Activated CD4-positive, CD25-positive, alpha-beta regulatory T cell treated with anti-CD3 and anti-CD28 coated beads, Interleukin-2, amount 50 U/mL, for 72 hours (primary cell): ENCODE results near the gene CHI3L1.

Source experiments
- DNase-seq: peaks from one replicate; pipeline ENCODE4 v3.0.0; 2021

The CHI3L1 gene

DNA sequence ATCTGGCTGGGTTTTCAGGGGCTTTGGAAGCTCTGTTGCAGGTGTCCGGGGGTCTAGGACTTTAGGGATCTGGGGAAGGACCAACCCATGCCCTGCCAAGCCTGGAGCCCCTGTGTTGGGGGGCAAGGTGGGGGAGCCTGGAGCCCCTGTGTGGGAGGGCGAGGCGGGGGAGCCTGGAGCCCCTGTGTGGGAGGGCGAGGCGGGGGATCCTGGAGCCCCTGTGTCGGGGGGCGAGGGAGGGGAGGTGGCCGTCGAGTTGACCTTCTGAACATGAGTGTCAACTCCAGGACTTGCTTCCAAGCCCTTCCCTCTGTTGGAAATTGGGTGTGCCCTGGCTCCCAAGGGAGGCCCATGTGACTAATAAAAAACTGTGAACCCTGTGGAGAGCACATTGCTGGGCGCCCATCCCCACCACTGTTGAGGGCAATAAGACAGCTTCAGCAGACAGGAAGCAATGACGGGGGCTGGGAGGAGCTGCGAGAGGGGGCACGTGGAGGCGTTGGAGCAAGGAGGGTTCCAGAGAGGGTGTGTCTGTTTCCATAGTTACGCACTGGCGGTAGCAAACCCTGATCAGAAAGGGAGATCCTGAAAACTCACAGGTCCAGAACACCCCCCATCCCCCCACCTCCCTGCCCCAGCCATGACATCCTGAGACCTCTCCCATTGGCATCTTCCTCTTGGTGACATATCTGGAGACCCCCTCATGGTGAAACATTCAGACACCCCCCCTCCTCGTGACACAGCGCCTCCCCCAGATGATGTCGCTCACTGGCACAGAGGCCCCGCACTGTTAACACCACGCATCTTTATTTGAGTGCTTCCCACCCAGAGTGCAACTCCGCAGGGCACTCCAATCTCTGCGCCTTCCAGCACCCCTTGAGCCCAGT, 19.2 kb downstream of the CHI3L1 start:
- no peak for DNase-seq

DNA sequence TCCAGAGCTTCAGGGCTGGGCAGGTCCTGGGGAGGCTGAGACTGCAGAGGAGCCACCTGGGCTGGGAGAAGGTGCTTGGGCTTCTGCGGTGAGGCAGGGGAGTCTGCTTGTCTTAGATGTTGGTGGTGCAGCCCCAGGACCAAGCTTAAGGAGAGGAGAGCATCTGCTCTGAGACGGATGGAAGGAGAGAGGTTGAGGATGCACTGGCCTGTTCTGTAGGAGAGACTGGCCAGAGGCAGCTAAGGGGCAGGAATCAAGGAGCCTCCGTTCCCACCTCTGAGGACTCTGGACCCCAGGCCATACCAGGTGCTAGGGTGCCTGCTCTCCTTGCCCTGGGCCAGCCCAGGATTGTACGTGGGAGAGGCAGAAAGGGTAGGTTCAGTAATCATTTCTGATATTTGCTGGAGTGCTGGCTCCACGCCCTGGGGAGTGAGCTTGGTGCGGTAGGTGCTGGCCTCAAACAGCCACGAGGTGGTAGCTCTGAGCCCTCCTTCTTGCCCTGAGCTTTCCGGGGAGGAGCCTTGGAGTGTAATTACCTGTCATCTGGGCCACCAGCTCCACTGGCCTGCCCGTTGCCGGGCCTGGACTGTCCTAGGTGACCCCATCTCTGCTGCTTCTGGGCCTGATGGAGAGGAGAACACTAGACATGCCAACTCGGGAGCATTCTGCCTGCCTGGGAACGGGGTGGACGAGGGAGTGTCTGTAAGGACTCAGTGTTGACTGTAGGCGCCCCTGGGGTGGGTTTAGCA, 20.1 kb downstream of the CHI3L1 start:
- no peak for DNase-seq

DNA sequence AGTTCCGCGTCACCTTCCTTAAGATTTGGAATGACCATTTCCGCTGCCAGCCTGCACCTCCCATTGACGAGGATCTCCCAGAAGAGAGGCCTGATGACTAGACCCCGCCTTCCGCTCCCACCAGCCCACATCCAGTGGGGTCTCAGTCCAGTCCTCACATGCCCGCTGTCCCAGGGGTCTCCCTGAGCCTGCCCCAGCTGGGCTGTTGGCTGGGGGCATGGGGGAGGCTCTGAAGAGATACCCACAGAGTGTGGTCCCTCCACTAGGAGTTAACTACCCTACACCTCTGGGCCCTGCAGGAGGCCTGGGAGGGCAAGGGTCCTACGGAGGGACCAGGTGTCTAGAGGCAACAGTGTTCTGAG, 20.7 kb downstream of the CHI3L1 start:
- DNase-seq = no peak

DNA sequence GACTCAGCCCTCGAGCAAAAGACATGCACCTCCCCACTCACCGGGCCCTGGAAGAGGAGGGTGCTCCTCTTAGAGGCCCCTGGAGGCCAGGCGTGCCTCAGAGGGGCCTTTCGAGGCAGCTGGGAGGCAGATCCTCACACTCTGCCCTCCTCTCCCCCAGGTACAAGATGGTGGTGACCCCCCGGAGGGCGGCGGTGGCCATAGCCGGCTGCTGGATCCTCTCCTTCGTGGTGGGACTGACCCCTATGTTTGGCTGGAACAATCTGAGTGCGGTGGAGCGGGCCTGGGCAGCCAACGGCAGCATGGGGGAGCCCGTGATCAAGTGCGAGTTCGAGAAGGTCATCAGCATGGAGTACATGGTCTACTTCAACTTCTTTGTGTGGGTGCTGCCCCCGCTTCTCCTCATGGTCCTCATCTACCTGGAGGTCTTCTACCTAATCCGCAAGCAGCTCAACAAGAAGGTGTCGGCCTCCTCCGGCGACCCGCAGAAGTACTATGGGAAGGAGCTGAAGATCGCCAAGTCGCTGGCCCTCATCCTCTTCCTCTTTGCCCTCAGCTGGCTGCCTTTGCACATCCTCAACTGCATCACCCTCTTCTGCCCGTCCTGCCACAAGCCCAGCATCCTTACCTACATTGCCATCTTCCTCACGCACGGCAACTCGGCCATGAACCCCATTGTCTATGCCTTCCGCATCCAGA, 21.3 kb downstream of the CHI3L1 start:
- DNase-seq = no peak

DNA sequence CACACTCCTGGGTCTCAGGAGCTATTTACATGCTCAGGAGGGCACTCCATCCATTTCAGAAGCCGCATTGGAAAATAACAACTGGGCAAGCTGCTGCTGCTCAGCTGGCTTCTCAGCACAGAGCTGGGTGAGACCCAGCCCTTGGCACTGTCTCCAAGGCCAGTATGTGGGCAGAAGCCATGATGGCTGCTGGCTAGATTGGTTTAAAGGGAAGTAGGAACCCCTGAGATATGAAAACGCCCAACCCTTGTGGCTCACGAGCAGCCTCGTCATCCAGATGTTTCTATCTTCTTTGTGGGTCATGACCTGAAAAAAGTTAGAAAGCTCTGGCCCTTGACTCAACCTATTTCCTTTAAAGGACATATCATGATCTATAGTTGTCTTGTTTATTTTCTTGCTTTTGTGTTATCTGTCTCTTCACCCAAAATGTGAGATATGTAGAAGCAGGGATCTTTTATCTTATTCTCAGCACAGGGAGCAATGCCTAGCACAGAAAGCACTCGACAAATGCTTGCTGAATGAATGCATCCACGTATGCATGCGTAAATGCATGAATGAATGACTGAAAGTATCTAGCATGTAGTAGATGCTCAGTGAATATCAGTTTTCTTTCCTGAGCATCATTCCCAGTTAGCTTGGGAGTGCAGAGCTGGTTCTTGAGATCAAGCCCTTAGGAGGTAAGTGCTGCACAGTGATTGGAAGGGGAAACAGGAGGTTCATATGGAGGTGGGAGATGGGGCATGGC, 22.4 kb downstream of the CHI3L1 start:
- DNase-seq = no peak

DNA sequence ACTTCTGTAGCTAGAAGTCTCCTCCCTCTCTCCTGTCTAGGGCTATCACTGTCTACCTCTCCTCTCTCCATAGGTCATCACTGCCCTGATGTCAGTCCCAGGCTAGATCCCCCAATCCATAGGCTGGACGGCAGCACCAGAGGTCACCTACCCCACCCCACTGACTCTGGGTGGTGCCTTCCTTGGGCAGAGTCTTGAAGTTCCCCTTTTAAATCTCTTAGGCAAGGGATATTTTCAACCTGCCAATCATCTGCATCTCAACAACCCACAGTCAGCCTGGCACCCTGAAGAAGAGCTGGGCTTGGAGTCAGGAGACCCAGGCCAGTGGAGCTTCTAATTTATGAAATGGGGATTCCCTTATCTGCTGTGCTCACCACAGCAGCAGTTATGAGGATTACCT, 24.1 kb downstream of the CHI3L1 start:
- DNase-seq = no peak

DNA sequence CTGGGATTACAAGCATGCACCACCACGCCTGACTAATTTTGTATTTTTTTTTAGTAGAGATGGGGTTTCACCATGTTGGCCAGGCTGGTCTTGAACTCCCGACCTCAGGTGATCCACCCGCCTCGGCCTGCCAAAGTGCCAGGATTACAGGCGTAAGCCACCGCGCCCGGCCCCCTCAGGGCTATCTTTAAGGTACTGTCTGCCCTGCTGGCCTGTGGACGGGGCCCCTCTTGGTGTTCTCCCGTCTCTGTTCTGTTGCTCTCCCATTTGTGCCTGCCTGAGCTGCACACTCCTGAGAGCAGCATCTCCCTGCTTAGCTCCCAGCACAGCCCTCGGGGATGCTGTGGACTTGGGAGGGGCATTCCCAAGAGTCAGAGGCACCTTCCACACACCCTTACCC, 24.8 kb downstream of the CHI3L1 start:
- DNase-seq = no peak

DNA sequence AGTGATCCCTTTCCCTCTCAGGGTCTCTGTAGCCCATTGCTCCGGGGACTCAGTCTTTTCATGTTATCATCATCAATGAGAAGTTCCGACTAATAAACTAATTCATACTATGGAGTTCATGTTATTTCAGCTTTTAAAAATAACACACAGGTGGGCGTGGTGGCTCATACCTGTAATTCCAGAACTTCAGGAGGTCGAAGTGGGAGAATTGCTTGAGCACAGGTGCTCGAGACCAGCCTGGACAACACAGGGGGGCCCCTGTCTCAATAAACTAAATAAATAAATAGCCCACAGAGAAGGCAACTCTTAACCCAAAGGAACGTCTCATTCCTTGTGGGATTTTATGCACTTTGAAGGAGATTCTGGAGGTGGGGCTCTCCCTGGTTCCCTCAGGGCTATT, 25.3 kb downstream of the CHI3L1 start:
- no peak for DNase-seq

DNA sequence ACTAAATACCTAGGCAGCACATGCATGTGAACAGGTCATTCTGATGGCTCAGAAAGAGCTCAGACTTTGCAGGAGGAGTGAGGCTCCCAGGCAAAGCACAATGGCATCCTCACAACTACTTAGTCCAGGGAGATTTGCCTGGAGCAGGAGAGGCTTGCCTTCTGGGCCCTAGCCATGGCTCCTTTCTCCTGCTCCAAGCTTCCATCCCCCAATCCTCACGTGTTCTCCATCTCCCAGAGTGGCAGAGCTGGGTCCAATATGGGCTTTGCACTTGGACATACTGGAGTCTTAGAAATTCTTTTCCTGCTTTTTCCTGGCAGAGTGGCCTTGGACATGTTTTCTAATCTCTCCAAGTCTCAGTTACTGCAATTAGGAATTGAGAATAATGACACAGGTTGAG, 26.7 kb downstream of the CHI3L1 start:
- DNase-seq = no peak

DNA sequence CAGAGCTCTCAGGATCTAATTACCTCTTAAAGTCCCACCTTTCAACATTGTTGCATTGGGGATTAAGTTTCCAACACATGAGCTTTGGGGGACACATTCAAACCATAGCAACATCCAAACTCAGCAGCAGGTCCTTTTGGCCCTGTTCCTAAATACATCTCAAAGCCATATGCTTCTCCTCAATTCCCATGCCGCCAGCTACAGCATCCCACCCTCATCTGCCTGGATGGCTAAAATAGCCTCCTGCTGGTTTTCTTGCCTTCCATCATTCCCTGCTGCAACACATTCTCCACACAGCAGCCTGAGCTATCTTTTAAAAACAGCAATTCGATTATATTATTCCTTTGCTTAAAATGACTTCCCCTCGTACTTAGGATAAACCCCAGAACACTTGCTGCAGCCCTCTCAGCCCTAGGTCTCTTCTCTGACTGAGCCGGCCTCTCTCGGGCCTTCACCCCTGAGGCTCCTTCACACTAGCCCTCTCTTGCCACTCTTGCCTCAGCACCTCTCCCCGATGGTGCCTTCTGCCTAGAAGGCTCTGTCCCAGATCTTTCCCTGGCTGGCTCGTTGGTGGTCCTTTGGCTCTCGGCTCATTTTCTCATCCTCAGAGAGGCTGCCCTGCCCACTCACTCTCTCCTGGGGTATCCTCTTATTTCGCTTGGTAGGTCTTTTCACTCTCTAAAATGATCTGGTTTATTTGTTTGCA, 27.4 kb downstream of the CHI3L1 start:
- DNase-seq = no peak

DNA sequence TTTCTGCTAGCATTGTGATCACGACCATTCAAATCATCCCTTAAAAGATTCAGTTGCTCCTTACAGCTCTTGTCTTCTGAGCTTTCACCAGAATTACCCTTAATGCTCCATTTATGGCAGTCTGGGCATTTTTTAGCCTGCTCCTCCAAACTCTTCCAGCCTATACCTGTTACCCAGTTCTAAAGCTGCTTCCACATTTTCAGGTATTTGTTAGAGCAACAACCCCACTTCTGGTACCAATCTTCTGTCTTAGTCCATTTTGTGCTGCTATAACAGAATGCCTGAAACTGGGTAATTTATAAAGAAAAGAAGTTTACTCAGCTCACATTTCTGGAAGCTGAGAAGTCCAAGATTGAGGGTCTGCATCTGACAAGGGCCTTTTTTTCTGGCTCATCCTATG, 28.1 kb downstream of the CHI3L1 start:
- DNase-seq = no peak

DNA sequence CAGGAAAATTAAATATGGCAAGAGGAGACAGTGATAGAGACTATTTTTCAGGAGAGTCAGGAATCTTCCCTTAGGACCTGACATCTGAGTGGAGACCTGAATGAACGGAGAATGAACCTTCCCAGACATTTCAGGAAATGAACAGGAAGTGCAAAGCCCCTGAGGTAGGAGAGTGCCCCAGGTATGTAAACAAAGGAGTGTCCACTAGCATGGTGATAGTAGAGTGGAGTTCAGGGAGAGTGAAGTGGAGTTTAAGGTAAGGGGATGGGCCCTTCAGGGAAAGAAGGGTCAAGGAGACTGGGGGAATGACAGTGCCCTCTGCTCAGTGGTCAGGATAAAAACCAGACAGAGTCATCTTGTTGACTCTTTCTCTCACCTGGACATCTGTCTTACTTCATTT, 30.2 kb downstream of the CHI3L1 start:
- DNase-seq = no peak

DNA sequence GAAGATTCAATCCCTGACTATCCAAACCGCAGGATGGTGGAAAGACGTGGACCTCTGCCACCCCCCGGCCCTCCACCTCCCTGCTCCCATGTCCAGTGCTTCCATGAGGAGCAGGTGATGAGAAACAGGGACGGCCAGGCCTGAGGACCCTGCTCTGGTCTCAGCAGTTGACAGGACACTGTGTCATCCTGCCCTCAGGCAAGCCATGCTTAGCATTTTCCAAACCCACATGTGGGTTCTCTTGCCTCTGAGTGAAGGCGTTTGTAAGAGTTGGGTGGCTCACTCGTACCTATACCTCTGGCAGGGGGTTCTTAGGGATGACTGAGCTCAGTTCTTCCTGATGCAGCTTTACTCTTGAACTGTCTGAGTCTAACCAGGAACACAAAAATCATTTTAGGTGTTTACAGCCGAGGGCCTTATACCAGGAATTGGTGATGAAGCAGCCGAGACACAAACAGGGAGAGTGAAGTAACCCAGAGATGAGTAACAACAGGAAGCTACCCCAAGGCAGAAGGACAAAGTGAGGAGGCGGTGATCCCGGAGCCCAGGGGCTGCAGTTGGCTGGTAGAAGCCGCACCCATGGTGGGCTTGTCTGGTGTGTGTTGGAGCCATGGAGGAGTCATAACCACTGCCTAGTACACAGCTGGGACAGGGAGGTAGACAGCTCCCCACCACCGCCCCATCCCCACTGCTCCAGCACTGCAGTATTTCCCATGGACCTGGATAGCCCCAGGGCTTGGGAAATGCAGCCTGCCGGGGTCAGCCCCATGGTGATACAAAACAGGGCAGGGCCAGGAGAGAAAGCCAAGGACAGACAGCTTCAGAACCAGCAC, 32.3 kb downstream of the CHI3L1 start:
- no peak for DNase-seq

DNA sequence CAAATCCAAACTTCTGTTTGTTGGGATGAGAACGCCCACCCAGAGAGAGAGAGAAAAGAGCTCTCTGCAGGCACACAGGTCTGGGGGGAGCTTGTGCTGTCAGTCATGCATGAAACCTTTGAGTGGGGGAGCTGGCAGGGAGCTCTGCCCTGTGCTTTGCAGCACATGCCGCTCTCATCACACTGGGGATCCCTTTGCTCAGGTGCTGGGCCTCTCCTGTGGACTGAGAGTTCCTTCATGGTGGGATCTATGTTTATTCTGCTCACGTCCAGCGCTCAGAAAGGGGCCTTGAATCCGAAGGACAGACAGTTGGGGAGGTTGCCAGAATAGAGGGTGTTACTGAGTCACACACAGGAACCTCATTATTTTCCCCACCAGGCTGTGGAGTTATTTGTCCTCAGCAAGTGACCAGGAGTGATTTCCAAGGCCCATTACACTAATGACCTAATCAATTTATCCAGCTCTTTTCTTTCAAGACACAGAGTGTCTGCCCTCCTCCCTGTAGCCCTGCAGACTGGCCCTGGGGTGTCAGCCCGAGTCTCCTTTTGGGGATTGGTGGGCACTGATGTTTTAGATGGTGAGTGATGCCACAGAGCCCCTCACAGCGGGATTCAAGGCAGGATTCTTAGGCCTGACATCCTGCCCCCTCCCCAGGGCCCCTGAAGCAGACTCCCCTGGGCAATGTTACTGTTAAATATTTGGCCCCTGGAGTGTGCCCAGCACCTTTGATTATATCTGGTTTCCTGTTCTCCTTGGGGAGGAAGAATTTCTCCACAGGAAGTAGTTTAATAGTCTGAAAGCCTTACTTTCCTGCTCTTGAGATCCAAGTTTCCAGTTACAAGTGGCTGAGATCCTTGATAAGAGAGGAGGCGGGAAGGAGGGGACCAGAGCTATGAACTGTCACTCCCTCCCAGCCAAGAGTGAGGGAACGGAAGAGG, 33.2 kb downstream of the CHI3L1 start:
- no peak for DNase-seq

DNA sequence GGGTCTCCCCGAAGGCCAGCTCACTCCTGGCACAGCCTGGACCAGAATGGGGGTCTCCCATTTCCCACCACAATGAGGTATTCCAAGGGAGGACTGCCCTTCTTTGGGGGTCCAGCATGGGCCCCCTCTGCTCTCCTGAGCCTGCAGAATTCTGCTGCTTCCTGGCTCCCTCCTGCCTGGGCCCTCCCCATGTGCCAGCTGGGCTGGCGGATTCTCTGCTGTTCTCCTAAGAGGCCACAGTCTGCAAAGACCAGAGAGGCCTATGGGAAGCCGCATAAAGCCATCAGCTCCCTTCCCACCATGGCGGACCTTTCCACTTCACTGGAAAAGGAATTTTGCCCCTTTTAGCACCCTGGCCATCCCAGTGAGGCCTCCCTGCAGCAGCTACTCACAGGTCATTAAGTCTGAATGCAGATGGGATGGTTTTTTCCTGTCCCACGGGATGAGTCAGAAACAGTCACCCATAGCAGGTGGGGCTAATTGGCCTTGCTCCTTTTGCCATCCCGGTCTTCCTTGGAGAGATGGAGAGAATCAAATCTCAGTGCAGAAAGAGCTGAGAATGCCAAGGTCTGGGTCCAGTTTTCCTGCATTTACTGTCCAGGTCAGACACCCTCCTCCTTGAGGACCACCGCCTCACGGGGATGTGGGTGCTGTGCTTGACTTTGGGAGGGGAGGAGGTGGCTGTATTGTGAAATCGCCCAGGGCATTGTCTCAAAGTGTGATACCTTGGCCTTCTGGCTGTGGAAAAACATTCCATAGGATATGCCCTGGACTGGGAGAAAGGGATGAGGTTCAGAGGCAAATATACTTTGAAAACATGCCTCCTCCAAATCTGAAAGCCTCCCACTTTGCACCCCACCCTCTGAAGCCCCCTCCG, 34.1 kb downstream of the CHI3L1 start:
- DNase-seq = no peak

DNA sequence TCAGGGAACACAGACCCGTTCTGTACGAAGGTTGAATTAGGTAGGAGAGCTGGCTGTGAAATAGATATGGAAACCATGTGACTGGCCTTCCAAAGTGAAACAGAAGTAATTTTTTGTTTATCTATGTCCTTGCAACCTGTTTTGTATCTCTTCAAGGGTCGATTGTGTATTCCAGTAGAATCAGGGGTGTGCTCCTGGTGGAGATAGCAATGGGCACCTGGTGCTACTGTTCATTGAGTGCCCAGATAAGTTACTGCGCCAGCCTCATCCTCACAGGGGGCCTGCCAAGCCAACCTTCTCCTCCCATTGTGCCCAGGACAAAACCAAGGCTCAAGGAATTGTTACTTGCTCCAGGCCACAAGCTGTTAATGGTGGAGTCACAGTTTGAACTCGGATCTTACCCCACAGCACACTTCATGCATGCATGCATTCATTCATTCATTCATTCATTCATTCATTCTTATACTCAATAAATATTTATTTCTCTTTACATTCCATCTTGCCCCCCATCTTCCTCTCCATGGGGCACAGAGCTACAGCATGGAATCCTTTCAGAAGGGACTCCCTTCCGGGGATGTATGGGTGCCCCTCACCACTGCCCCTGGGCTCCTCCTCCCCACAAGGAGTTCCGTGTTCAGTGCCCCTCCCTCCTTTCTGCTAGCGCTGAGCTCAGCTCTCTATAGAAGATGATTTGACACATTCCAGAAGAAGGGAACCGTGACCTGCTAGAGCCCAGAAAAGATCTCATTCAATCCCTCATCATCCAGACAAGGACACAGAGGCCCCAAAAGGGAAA, 34.9 kb downstream of the CHI3L1 start:
- no peak for DNase-seq

DNA sequence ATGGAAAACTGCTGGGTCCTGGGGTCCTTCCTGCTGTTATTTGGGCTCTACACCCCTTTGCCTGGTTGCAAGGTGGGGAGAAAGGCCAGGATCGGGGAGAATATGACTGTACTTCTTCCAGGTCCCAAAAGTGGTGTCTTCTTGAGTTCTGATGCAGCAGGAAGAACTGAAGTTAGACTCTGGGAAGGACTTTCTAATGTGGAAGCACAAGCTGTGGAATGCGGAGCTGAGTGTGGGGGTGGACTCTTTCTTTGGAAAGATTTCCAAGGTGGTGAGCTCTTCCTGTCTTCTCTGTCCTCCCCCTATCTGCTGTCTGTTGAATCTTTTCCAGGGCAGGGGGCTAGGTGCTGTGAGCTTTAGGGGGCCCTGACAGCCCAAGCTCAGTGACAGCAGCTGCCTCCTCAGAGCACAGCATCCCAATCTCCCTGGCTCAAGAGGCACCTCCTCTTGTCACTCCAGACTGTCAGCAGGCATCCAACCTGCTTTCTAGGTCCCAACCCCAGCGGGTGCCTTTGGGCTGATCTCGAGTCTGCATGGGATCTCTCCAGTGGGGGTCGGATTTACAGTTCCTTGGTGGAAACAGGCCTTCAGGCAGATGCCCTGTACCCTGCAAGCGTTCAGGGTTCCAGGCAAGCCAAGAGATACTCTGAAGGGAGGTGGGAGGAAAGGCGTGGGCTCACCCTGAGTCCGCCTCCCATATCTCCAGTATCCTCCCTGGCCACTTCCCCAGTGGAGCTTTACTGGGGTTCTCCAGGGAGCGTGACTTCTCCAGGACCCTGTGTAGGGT, 35.8 kb downstream of the CHI3L1 start:
- no peak for DNase-seq
